Ishikawa (cell line): Measurements from ENCODE around the gene DSEL.

Experiments used
- CEBPB ChIP-seq: IDR thresholded peaks from 2 replicates; pipeline ENCODE4 v1.6.1; 2012
- CREB1 ChIP-seq: IDR thresholded peaks from 2 replicates; pipeline ENCODE4 v1.6.1; 2012; ENCODE audit warnings: low read depth
- EGR1 ChIP-seq: IDR thresholded peaks from 2 replicates; pipeline ENCODE4 v1.6.1; 2012
- EP300 ChIP-seq: IDR thresholded peaks from 2 replicates; pipeline ENCODE4 v1.6.1; 2012; ENCODE audit warnings: borderline replicate concordance
- FOXM1 ChIP-seq: IDR thresholded peaks from 2 replicates; pipeline ENCODE4 v1.6.1; 2012; ENCODE audit warnings: low read depth, borderline replicate concordance
- NFIC ChIP-seq: IDR thresholded peaks from 2 replicates; pipeline ENCODE4 v1.6.1; 2012
- RAD21 ChIP-seq: IDR thresholded peaks from 2 replicates; pipeline ENCODE4 v1.6.1; 2012; ENCODE audit warnings: low read depth
- TAF1 ChIP-seq: IDR thresholded peaks from 2 replicates; pipeline ENCODE4 v1.6.1; 2012; ENCODE audit warnings: low read depth, mild to moderate bottlenecking
- TCF12 ChIP-seq: IDR thresholded peaks from 2 replicates; pipeline ENCODE4 v1.6.1; 2012; ENCODE audit warnings: low read depth
- TEAD4 ChIP-seq: IDR thresholded peaks from 2 replicates; pipeline ENCODE4 v1.6.1; 2012
- YY1 ChIP-seq: IDR thresholded peaks from 2 replicates; pipeline ENCODE4 v1.6.1; 2012; ENCODE audit warnings: low read depth
- ZBTB7A ChIP-seq: IDR thresholded peaks from 2 replicates; pipeline ENCODE4 v1.6.1; 2012; ENCODE audit warnings: low read depth
- TF ChIP-seq, protein P1 (sequence below): IDR thresholded peaks from 2 replicates; pipeline ENCODE4 v1.6.1; 2012
- TF ChIP-seq, protein P2 (sequence below): IDR thresholded peaks from 2 replicates; pipeline ENCODE4 v1.6.1; 2012; ENCODE audit warnings: low read depth, mild to moderate bottlenecking
- TF ChIP-seq, protein P3 (sequence below): IDR thresholded peaks from 2 replicates; pipeline ENCODE4 v1.6.1; 2012

DSEL gene

DNA sequence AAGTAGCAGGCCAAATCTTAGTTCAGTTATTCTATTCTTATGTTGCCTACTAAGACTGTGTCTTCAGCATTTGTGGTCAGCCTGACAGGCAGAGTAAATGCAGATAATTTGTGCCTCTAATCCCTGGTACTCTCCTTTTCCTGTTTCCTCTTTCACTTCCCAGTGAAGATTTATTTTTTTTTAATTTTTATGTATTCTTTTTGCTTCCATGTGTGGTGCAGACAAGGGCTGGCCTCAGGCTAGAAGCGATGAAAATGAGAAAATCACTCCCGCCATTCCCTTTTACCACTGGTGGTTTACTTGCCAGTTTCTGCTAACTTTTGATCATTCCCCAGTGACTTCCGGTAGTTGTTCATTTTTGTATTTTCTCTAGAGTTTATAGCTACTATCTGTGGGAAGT is 30.9 kb downstream of the DSEL start:
- TF ChIP-seq, protein P1, sequence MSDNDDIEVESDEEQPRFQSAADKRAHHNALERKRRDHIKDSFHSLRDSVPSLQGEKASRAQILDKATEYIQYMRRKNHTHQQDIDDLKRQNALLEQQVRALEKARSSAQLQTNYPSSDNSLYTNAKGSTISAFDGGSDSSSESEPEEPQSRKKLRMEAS, result no peak
- TF ChIP-seq TAF1 (no peak), EGR1 (no peak), NFIC (no peak)

DNA sequence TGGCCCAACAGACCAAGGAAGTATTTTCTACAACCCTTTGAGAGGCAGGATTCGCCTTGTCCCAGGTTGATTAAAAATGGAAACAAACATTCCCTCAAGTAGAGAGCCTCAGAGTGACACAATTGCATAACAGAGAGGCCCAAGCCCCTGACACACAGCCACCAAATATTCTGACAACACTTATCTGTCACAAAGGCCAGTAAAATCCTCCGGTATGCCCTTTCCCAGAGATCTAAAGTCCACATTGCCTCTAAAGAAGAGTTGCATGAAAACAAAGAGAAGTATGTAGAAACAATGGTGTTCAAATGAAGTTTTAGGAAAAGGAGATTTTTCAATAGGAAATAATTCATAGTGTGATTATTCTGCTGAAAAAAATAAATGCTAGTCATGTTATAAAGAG is 32.1 kb downstream of the DSEL start:
- TF ChIP-seq, protein P1, result no peak
- TF ChIP-seq TAF1, result no peak
- TF ChIP-seq, protein P2, sequence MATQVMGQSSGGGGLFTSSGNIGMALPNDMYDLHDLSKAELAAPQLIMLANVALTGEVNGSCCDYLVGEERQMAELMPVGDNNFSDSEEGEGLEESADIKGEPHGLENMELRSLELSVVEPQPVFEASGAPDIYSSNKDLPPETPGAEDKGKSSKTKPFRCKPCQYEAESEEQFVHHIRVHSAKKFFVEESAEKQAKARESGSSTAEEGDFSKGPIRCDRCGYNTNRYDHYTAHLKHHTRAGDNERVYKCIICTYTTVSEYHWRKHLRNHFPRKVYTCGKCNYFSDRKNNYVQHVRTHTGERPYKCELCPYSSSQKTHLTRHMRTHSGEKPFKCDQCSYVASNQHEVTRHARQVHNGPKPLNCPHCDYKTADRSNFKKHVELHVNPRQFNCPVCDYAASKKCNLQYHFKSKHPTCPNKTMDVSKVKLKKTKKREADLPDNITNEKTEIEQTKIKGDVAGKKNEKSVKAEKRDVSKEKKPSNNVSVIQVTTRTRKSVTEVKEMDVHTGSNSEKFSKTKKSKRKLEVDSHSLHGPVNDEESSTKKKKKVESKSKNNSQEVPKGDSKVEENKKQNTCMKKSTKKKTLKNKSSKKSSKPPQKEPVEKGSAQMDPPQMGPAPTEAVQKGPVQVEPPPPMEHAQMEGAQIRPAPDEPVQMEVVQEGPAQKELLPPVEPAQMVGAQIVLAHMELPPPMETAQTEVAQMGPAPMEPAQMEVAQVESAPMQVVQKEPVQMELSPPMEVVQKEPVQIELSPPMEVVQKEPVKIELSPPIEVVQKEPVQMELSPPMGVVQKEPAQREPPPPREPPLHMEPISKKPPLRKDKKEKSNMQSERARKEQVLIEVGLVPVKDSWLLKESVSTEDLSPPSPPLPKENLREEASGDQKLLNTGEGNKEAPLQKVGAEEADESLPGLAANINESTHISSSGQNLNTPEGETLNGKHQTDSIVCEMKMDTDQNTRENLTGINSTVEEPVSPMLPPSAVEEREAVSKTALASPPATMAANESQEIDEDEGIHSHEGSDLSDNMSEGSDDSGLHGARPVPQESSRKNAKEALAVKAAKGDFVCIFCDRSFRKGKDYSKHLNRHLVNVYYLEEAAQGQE, result no peak
- TF ChIP-seq RAD21, result no peak
- no peak for TF ChIP-seq NFIC

DNA sequence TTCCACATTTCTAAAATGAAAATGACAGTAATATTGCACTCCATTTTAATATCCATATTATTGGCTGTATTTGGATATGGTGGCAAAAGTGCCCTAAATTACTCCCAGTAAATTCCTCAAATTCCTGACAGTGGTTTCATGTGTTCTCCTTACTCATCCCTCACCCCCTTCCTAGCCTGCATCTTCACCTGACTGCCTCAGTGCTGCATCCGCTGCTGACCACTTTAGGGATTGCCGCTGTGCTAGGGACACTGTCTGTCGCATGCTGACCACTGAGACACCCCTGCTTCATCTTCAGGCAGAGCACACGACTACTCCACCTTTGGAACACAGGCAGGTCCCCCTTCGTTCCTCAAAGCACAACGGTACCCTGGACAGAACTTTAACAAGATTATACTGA is 32.6 kb downstream of the DSEL start:
- TF ChIP-seq FOXM1 (no peak), EP300 (no peak), NFIC (no peak), EGR1 (no peak), YY1 (no peak), TCF12 (no peak), TAF1 (no peak), TEAD4 (no peak), ZBTB7A (no peak), CREB1 (no peak), CEBPB (no peak), RAD21 (no peak)
- TF ChIP-seq, protein P1, result no peak
- TF ChIP-seq, protein P3, sequence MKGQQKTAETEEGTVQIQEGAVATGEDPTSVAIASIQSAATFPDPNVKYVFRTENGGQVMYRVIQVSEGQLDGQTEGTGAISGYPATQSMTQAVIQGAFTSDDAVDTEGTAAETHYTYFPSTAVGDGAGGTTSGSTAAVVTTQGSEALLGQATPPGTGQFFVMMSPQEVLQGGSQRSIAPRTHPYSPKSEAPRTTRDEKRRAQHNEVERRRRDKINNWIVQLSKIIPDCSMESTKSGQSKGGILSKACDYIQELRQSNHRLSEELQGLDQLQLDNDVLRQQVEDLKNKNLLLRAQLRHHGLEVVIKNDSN, result no peak
- TF ChIP-seq, protein P2, result no peak

DNA sequence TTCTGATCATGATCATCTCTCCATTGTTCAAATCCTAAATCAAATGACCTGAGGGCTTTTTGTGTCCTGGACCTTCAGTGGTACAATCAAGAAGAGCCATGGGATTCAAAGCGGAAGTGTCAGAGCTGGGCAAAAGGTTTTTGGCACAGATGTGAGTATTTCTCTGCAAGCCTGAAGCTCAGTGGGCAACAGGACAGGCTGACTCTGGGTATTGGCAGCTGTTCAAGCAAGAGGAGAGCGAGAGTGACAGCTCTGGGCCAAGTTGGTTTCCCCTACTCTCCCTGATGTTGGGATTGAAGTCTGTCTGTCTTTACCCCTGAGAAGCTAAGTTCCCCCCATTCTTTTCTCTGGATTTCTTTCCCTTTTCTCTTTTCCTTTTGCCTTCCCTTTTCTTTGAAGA is 33.3 kb downstream of the DSEL start:
- TF ChIP-seq CREB1 (no peak), FOXM1 (no peak), NFIC (no peak), TCF12 (no peak), YY1 (no peak), TAF1 (no peak), EP300 (no peak), TEAD4 (no peak), EGR1 (no peak)
- TF ChIP-seq, protein P3, result no peak
- TF ChIP-seq, protein P1, result no peak
- TF ChIP-seq, protein P2, result no peak

DNA sequence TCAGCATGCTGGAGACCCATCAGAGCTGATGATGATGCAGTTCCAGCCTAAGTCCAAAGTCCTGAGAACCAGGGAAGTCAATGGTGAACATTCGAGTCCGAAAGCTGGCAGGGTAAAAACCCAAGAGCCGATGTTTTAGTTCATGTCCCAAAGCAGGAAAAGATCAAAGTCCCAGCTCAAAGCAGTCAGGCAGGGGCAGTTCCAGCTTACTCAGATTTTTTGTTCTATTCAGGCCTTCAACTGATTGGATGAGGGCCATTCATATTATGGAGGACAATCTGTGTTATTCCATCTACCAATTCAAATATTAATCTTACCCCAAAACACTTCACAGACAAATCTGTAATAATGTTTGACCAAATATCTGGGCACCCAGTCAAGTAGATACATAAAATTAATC is 38.3 kb downstream of the DSEL start:
- TF ChIP-seq EGR1 (no peak), ZBTB7A (no peak), EP300 (no peak), CEBPB (no peak), YY1 (no peak), NFIC (no peak), TCF12 (no peak), TEAD4 (no peak), RAD21 (no peak)
